SU-DHL-6 (cell line): ENCODE results near the gene LARP4B.
"Not testable (repeated sequence)": the region's sequence is repeated elsewhere in the genome, so short reads cannot be mapped to it uniquely, and the experiment has no call there.

Experiments used
- H2AFZ ChIP-seq: fragments of 200-600 bp; sonication (generic); 2 replicates; pipeline ENCODE4 v1.6.1; 2014; ENCODE audit warnings: low read depth, mild to moderate bottlenecking, moderate library complexity, mixed read lengths, antibody characterized with exemption, low read length; ENCODE audit not compliant: severe bottlenecking
- H3F3A ChIP-seq: fragments of 200-600 bp; shearing (Covaris generic); 2 replicates; pipeline ENCODE4 v1.6.0; 2016; ENCODE audit warnings: antibody characterized with exemption, mild to moderate bottlenecking; ENCODE audit not compliant: insufficient read depth
- H3K27ac ChIP-seq: fragments of 200-600 bp; sonication (generic); 2 replicates; pipeline ENCODE4 v1.5.1; 2016; ENCODE audit warnings: low read depth, mild to moderate bottlenecking, low read length, moderate library complexity, mixed read lengths
- H3K27me3 ChIP-seq: fragments of 200-600 bp; sonication (generic), shearing (Covaris generic); 2 replicates; pipeline ENCODE4 v1.6.0; 2014; ENCODE audit warnings: mild to moderate bottlenecking, low read length
- H3K36me3 ChIP-seq: fragments of 200-600 bp; sonication (generic); 2 replicates; pipeline ENCODE4 v1.6.1; 2014; ENCODE audit warnings: mild to moderate bottlenecking, low read length, mixed read lengths
- H3K4me2 ChIP-seq: fragments of 300-600, 200-600 bp; shearing (Covaris generic), sonication (generic); 2 replicates; pipeline ENCODE4 v1.6.0; 2014; ENCODE audit warnings: low read length, low read depth, mild to moderate bottlenecking; ENCODE audit not compliant: poor library complexity, severe bottlenecking
- H3K4me3 ChIP-seq: fragments of 200-600 bp; sonication (generic); 2 replicates; pipeline ENCODE4 v1.5.1; 2014; ENCODE audit warnings: antibody characterized with exemption, low read length, mild to moderate bottlenecking, mixed read lengths; ENCODE audit not compliant: insufficient read depth, poor library complexity, severe bottlenecking
- H3K79me2 ChIP-seq: fragments of 200-600 bp; sonication (generic); 2 replicates; pipeline ENCODE4 v1.6.1; 2014; ENCODE audit warnings: mild to moderate bottlenecking, low read length, moderate library complexity; ENCODE audit not compliant: insufficient read depth
- H3K9ac ChIP-seq: fragments of 200-600 bp; sonication (generic); 2 replicates; pipeline ENCODE4 v1.7.0; 2014; ENCODE audit warnings: mild to moderate bottlenecking, low read length
- H3K9me2 ChIP-seq: fragments of 200-600 bp; sonication (generic); replicated peaks from 2 replicates; pipeline ENCODE4 v1.6.1; 2014; ENCODE audit warnings: low read length; ENCODE audit not compliant: insufficient read depth
- H3K9me3 ChIP-seq: fragments of 200-600 bp; sonication (generic); 2 replicates; pipeline ENCODE4 v1.6.1; 2014; ENCODE audit warnings: low read length, mixed read lengths; ENCODE audit not compliant: insufficient read depth
- H4K20me1 ChIP-seq: fragments of 200-600 bp; sonication (generic); 2 replicates; pipeline ENCODE4 v1.6.1; 2014; ENCODE audit warnings: low read depth, mild to moderate bottlenecking, antibody characterized with exemption, low read length, moderate library complexity, mixed read lengths
- EZH2phosphoT487 ChIP-seq: fragments of 200-600 bp; sonication (generic), shearing (Covaris generic); conservative IDR thresholded peaks from 2 replicates; pipeline ENCODE4 v1.6.1; 2018; ENCODE audit warnings: mild to moderate bottlenecking, antibody characterized with exemption, low read length, moderate library complexity, mixed read lengths
- TF ChIP-seq, protein P1 (sequence below): fragments of 200-600 bp; sonication (generic); IDR thresholded peaks from one replicate; pipeline ENCODE4 v1.5.1; 2017; ENCODE audit warnings: antibody characterized with exemption, mild to moderate bottlenecking, low read length, moderate library complexity; ENCODE audit not compliant: insufficient read depth, poor library complexity, severe bottlenecking

Gene LARP4B

DNA sequence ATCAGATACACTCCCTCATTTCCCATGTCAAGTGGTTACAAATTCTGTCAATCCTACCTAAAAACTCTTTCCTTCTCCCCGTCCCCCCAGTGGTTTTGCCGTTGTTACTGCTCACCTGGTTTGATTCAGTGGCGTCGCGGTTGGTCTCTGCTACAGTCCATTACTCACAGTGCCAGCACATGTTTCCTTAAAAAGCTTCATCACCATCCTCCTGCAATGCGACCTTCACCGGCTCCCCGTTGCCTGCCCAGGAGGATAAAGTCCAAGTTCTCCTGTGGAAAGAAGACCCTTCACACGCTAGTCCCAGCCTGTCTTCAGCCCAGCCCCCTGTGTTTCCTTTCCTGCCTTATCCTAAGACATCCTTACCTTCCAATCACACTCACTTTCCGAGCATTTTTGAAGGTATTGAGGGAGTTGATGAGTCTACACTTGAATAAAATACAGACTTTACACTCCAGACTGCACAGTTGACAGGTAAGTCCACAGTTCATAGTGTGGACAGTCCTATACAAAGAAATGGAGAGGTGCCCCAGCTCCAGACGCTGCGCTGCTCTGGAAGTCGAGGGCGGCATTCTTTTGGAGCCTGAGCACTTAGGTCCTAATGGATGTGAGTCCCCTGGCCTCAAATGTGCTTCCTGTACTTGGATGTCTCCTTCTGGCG lies 3.4 kb upstream of the LARP4B start:
- H3K4me2 ChIP-seq = no peak overlapping the region

DNA sequence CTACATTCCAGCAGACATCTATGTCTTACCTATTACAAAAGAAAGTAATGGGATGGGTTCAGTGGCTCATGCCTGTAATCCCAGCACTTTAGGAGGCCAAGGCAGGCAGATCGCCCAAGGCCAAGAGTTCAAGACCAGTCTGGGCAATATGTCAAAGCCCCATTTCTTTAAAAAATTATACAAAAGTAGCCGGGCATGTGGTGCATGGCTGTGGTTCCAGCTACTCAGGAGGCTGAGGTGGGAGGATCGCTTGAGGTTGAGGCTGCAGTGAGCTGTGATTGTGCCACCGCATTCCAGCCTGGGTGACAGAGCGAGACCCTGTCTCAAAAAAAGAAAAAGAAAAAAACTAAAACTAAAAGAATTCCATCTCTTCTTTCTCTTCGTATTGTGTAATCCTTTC lies 2.7 kb upstream of the LARP4B start:
- peaks cover 12% of the 10 kb centered on the region for H4K20me1 ChIP-seq
- not testable (repeated sequence) for H3K4me2 ChIP-seq, H3K27ac ChIP-seq, H3K9ac ChIP-seq, H2AFZ ChIP-seq, H3K27me3 ChIP-seq, H3K9me2 ChIP-seq, H3K4me3 ChIP-seq, H3K36me3 ChIP-seq, H3F3A ChIP-seq, H3K9me3 ChIP-seq
- peaks cover 19% of the 10 kb centered on the region for H3K79me2 ChIP-seq

More for the DNA sequence above, 3.4 kb upstream of the LARP4B start:
- TF ChIP-seq EZH2phosphoT487 = no peak
- TF ChIP-seq, protein P1, sequence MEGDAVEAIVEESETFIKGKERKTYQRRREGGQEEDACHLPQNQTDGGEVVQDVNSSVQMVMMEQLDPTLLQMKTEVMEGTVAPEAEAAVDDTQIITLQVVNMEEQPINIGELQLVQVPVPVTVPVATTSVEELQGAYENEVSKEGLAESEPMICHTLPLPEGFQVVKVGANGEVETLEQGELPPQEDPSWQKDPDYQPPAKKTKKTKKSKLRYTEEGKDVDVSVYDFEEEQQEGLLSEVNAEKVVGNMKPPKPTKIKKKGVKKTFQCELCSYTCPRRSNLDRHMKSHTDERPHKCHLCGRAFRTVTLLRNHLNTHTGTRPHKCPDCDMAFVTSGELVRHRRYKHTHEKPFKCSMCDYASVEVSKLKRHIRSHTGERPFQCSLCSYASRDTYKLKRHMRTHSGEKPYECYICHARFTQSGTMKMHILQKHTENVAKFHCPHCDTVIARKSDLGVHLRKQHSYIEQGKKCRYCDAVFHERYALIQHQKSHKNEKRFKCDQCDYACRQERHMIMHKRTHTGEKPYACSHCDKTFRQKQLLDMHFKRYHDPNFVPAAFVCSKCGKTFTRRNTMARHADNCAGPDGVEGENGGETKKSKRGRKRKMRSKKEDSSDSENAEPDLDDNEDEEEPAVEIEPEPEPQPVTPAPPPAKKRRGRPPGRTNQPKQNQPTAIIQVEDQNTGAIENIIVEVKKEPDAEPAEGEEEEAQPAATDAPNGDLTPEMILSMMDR = no peak
- H3K27ac ChIP-seq = no peak overlapping the region
- H3K9me2 ChIP-seq = no peaks in the 10 kb centered on the region
- no peak overlapping the region for H2AFZ ChIP-seq
- H3K27me3 ChIP-seq = no peaks in the 10 kb centered on the region
- H3K9ac ChIP-seq = no peak overlapping the region
- peaks cover 5% of the 10 kb centered on the region; the same call in 1 of the 2 replicates for H3F3A ChIP-seq
- H3K79me2 ChIP-seq = peaks cover 12% of the 10 kb centered on the region
- H3K36me3 ChIP-seq = no peaks in the 10 kb centered on the region
- H3K9me3 ChIP-seq = no peaks in the 10 kb centered on the region
- H4K20me1 ChIP-seq = peaks cover 5% of the 10 kb centered on the region; the same call in 1 of the 2 replicates
- H3K4me3 ChIP-seq = no peak overlapping the region

- Histone ChIP-seq H3K9me2 (no peaks in the 10 kb centered on the region), H3K4me3 (no peak overlapping the region), H3K9ac (no peak overlapping the region), H3K27ac (no peak overlapping the region), H3F3A (peaks cover 5% of the 10 kb centered on the region; the same call in 1 of the 2 replicates), H3K27me3 (no peaks in the 10 kb centered on the region), H2AFZ (no peak overlapping the region), H4K20me1 (peaks cover 27% of the 10 kb centered on the region), H3K9me3 (no peaks in the 10 kb centered on the region), H3K4me2 (no peak overlapping the region), H3K79me2 (peaks cover 35% of the 10 kb centered on the region), H3K36me3 (no peaks in the 10 kb centered on the region)
- TF ChIP-seq, protein P1 = no peak
- no peak for TF ChIP-seq EZH2phosphoT487
Observed at GRCh38 chr10:932589-932988, 1.1 kb upstream of the LARP4B start.

GRCh38 chr10:930625-931325 lies 730 bp downstream of the LARP4B start:
- H3K79me2 ChIP-seq = peaks cover 53% of the 10 kb centered on the region

More at GRCh38 chr10:930625-931325, 730 bp downstream of the LARP4B start:
- Histone ChIP-seq H3F3A (peaks cover 5% of the 10 kb centered on the region; the same call in 1 of the 2 replicates), H3K9me2 (no peaks in the 10 kb centered on the region), H3K9ac (peak overlapping the region; percentile 93), H4K20me1 (peaks cover 45% of the 10 kb centered on the region), H2AFZ (no peak overlapping the region), H3K4me3 (peak overlapping the region; percentile 92), H3K36me3 (peaks cover 6% of the 10 kb centered on the region; the same call in 1 of the 2 replicates), H3K4me2 (peak overlapping the region; percentile 99), H3K27ac (peak overlapping the region; percentile 84), H3K9me3 (no peaks in the 10 kb centered on the region), H3K27me3 (no peaks in the 10 kb centered on the region)
- TF ChIP-seq, protein P1 = no peak
- TF ChIP-seq EZH2phosphoT487 = no peak
